Measurements from ENCODE around the gene TSC1.
"Not testable (repeated sequence)": the region's sequence is repeated elsewhere in the genome, so short reads cannot be mapped to it uniquely, and the experiment has no call there.

TSC1 gene

GRCh38 chr9:132944294-132945185 lies at the start of gene TSC1:
TSC1 (minus strand) TSS chr9:132944616; CDS start chr9:132928872, 15,744 bp downstream.
- Mint-ChIP-seq H3K4me1 (ENCODE audit: low read depth) (peaks cover 23% of the 10 kb centered on the region), H3K4me3 (peak within 1 kb of the TSS; percentile 98), H3K27ac (peak within 1 kb of the TSS; percentile 99), H3K36me3 (no peaks in the 10 kb centered on the region), H3K27me3 (no peaks in the 10 kb centered on the region), H3K9me3 (ENCODE audit: low read depth) (no peaks in the 10 kb centered on the region)

GRCh38 chr9:132993511-132993939 lies 49.1 kb upstream of the TSC1 start:
- Mint-ChIP-seq H3K27me3 (peaks cover 9% of the 10 kb centered on the region), H3K27ac (no peak overlapping the region), H3K36me3 (no peaks in the 10 kb centered on the region), H3K4me1 (ENCODE audit: low read depth) (peaks cover 7% of the 10 kb centered on the region), H3K4me3 (no peak overlapping the region), H3K9me3 (ENCODE audit: low read depth) (no peaks in the 10 kb centered on the region)

GRCh38 chr9:132991351-132992300 lies 47.2 kb upstream of the TSC1 start:
- Mint-ChIP-seq H3K36me3 (no peaks in the 10 kb centered on the region), H3K27ac (no peak overlapping the region), H3K9me3 (ENCODE audit: low read depth) (no peaks in the 10 kb centered on the region), H3K4me1 (ENCODE audit: low read depth) (peaks cover 7% of the 10 kb centered on the region), H3K4me3 (no peak overlapping the region), H3K27me3 (peaks cover 10% of the 10 kb centered on the region)

- Mint-ChIP-seq H3K4me1 (ENCODE audit: low read depth) (peaks cover 7% of the 10 kb centered on the region), H3K36me3 (no peaks in the 10 kb centered on the region), H3K27ac (no peak overlapping the region), H3K9me3 (ENCODE audit: low read depth) (no peaks in the 10 kb centered on the region), H3K4me3 (no peak overlapping the region), H3K27me3 (peaks cover 13% of the 10 kb centered on the region)
Measured at GRCh38 chr9:132990781-132991180, 46.4 kb upstream of the TSC1 start.

GRCh38 chr9:132989998-132990557 lies 45.7 kb upstream of the TSC1 start:
- not testable (repeated sequence) for H3K4me1 Mint-ChIP-seq (ENCODE audit: low read depth); H3K27ac Mint-ChIP-seq; H3K36me3 Mint-ChIP-seq; H3K4me3 Mint-ChIP-seq; H3K9me3 Mint-ChIP-seq (ENCODE audit: low read depth)
- peaks cover 16% of the 10 kb centered on the region for H3K27me3 Mint-ChIP-seq

GRCh38 chr9:132989414-132989996 lies 45.1 kb upstream of the TSC1 start:
- peaks cover 15% of the 10 kb centered on the region for H3K27me3 Mint-ChIP-seq
- no peaks in the 10 kb centered on the region for H3K36me3 Mint-ChIP-seq
- H3K27ac Mint-ChIP-seq = no peak overlapping the region
- no peak overlapping the region for H3K4me3 Mint-ChIP-seq
- H3K9me3 Mint-ChIP-seq (ENCODE audit: low read depth) = no peaks in the 10 kb centered on the region
- H3K4me1 Mint-ChIP-seq (ENCODE audit: low read depth) = peaks cover 3% of the 10 kb centered on the region

- Mint-ChIP-seq H3K27me3 (peaks cover 13% of the 10 kb centered on the region), H3K9me3 (ENCODE audit: low read depth) (no peaks in the 10 kb centered on the region), H3K27ac (no peak overlapping the region), H3K4me1 (ENCODE audit: low read depth) (no peaks in the 10 kb centered on the region), H3K36me3 (no peaks in the 10 kb centered on the region), H3K4me3 (no peak overlapping the region)
Measured at GRCh38 chr9:132989014-132989310, 44.5 kb upstream of the TSC1 start.

- Mint-ChIP-seq H3K4me3 (no peak overlapping the region), H3K4me1 (ENCODE audit: low read depth) (no peaks in the 10 kb centered on the region), H3K36me3 (no peaks in the 10 kb centered on the region), H3K27me3 (peaks cover 13% of the 10 kb centered on the region), H3K27ac (no peak overlapping the region), H3K9me3 (ENCODE audit: low read depth) (no peaks in the 10 kb centered on the region)
Measured at GRCh38 chr9:132988244-132989013, 44.0 kb upstream of the TSC1 start.

GRCh38 chr9:132986640-132987620 lies 42.5 kb upstream of the TSC1 start:
- Mint-ChIP-seq H3K27me3 (peaks cover 13% of the 10 kb centered on the region), H3K4me3 (no peak overlapping the region), H3K9me3 (ENCODE audit: low read depth) (no peaks in the 10 kb centered on the region), H3K27ac (no peak overlapping the region), H3K4me1 (ENCODE audit: low read depth) (no peaks in the 10 kb centered on the region), H3K36me3 (no peaks in the 10 kb centered on the region)

GRCh38 chr9:132986114-132986513 lies 41.7 kb upstream of the TSC1 start:
- H3K4me3 Mint-ChIP-seq = no peak overlapping the region
- no peaks in the 10 kb centered on the region for H3K9me3 Mint-ChIP-seq (ENCODE audit: low read depth)
- no peaks in the 10 kb centered on the region for H3K36me3 Mint-ChIP-seq
- peaks cover 14% of the 10 kb centered on the region for H3K27me3 Mint-ChIP-seq
- no peaks in the 10 kb centered on the region for H3K4me1 Mint-ChIP-seq (ENCODE audit: low read depth)
- no peak overlapping the region for H3K27ac Mint-ChIP-seq

- H3K4me3 Mint-ChIP-seq = no peak overlapping the region
- no peaks in the 10 kb centered on the region for H3K9me3 Mint-ChIP-seq (ENCODE audit: low read depth)
- peaks cover 18% of the 10 kb centered on the region for H3K27me3 Mint-ChIP-seq
- H3K4me1 Mint-ChIP-seq (ENCODE audit: low read depth) = no peaks in the 10 kb centered on the region
- H3K27ac Mint-ChIP-seq = no peak overlapping the region
- no peaks in the 10 kb centered on the region for H3K36me3 Mint-ChIP-seq
Measured at GRCh38 chr9:132985489-132985888, 41.1 kb upstream of the TSC1 start.

GRCh38 chr9:132985071-132985350 lies 40.6 kb upstream of the TSC1 start:
- Mint-ChIP-seq H3K4me1 (ENCODE audit: low read depth) (no peaks in the 10 kb centered on the region), H3K4me3 (no peak overlapping the region), H3K27me3 (peaks cover 20% of the 10 kb centered on the region), H3K27ac (no peak overlapping the region), H3K9me3 (ENCODE audit: low read depth) (no peaks in the 10 kb centered on the region), H3K36me3 (no peaks in the 10 kb centered on the region)

GRCh38 chr9:132984202-132985070 lies 40.0 kb upstream of the TSC1 start:
- H3K4me1 Mint-ChIP-seq (ENCODE audit: low read depth) = peaks cover 3% of the 10 kb centered on the region
- H3K9me3 Mint-ChIP-seq (ENCODE audit: low read depth) = no peaks in the 10 kb centered on the region
- no peaks in the 10 kb centered on the region for H3K36me3 Mint-ChIP-seq
- H3K27me3 Mint-ChIP-seq = peaks cover 24% of the 10 kb centered on the region
- H3K4me3 Mint-ChIP-seq = no peak overlapping the region
- H3K27ac Mint-ChIP-seq = no peak overlapping the region
